GM19372 (cell line): ENCODE results near the gene PTPRM.

Source experiments
- ATAC-seq: cut with Tn5 transposase; IDR thresholded peaks from one replicate; pipeline ENCODE4 v1.9.1; 2021; ENCODE audit warnings: mild to moderate bottlenecking, low read depth, moderate library complexity; ENCODE audit not compliant: unreplicated experiment

Gene PTPRM

DNA sequence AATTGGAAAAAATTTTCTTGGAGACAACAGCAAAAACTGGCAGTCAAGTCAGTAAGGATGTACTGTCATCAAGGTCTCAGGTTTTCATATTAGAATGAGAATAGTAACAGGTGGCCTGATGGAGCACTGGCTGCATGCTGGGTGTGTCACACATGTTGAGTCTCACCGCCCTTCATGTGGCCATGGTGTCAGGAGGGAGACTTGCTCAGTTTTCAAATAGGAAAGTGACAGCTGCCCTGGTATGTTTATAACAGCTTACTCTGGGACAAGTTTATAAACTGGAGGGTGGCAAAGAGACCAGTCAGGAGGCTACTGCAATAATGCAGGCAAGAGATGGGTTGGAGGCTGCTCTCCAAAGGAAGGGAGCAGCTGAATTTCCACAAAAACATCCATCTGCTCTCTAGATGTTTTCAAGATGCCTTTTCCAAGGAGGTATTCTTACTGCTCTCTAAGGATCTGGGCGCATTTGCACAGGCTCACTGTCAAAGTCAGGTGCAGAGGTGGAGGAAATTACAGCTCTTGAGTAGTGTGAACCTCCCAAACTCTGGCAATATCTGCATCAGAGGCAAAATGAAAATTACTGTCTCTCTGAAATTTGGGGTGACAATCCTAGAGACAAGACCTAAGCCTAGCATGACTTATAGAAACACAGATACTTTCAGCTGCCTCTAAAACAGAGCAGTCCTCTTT lies 720.2 kb downstream of the PTPRM start:
- ATAC-seq = no peak

DNA sequence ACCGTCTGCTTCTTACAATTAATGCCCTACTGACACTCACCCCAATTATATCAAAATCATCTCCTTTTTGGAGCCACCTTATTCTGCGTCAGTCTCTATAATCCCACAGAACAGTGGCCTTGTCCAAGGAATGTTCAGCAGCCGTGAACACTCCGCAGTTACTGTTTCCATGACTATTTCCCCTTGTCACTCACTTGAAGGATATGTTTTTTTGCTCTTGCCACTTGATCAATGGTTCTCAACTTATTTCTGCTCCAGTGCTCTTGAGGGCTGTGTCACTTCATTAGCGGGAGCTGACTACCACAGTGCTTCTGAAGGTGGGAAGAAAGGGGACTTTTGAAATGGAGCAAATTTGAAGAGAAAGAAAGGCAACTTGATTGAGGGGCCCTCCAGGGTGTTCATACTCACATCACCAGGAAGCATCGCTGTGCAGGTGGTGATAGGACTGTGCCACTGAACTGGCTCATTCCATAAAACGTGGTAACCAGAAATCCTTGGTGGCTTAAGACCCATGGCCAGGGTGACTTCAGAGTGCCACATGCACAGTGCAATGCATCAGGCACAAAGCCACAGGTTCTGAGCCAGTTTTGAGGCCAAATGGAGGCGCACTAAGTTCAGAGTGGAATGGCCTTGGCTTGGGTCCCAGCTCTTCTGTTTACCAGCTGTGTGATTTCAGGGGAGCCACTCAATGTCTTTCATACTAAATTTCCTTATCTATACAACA lies 721.5 kb downstream of the PTPRM start:
- no peak for ATAC-seq

DNA sequence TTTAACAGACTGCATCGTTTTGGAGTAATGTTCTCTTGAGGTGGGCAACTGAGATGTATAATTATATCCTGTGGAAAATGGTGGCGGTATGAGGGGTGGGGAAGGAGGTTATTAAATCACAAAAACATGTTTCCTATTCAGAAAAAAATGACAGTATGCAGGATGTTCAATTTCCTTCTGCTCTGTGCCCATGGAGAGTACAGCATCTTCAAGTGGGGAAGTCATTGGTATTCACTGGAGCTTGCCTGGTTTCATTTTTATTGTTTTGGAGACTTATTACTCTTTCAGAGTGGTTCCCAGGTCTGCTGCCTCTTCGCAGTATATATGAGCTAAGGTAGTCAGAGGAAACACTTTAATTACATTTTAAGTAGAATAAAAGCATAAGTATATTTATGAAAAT lies 723.3 kb downstream of the PTPRM start:
- no peak for ATAC-seq

DNA sequence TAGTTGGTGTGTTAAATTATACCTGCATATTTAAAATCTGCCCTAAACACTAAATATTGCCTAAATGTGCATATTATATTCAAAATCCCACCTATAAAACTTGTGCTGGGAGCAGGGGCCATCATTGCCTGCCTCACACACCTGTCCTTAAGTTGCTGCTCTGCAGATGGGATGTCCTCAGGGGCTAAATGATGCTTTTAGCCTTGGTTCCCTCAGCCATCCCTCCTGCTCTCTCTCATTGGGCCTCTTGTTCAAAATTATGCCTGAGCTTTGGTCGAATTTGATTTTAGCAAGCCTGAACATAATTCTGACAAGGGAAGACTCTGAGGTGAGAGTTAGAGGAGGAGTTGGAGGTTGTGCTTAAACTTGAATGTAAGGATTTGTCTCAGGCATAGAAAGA lies 723.8 kb downstream of the PTPRM start:
- ATAC-seq = no peak

DNA sequence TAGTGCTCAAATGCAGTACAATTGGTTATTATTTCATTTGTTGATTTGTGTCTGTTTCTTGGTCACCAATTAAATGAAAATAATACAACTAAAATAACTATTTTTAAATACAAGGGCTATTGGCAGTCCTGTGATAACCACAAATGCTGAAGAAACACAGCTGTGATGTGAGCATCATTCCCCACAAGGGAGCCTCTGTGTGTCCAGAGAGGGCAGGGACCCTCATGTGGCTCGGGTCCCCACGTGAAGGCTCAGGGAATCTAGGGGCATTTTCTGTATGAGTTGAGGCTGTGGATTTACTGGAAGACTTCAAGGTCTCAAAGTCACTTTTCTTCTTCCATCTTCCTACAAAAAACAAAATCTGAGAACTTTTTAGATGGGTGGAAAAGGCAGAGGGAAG lies 726.1 kb downstream of the PTPRM start:
- ATAC-seq = no peak

DNA sequence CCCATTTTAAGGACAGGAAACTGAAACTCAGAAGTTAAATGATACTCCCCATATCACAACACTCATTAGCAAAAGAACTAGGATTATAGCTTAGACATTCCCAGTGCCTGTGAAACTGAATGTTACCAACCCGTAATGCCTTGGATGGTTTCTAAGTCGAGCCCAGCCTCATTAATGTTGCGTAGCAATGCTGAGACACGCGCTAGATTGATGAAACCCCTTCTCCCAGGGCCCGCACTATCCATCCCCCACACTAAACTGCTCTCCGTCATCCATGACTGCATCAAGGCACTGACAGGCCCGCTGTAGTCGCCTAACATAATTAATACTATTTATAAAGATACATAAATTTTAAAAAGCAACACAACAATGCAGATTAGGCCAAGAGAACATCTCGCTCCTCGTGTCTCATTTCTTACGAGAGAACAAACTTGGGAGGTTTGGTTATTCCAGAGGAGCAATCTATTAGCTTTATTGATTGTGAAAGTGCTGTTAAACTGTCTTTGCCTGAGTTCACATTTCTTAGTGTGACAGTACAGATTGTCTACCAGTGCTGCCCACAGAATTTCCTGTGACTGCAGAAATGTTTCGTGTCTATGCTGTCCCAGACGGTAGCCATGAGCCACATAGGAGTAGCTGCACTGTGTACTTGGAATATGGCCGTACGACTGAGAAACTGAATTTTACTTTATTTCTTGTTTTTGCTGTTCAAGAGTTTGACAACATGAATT lies 729.9 kb downstream of the PTPRM start:
- no peak for ATAC-seq

DNA sequence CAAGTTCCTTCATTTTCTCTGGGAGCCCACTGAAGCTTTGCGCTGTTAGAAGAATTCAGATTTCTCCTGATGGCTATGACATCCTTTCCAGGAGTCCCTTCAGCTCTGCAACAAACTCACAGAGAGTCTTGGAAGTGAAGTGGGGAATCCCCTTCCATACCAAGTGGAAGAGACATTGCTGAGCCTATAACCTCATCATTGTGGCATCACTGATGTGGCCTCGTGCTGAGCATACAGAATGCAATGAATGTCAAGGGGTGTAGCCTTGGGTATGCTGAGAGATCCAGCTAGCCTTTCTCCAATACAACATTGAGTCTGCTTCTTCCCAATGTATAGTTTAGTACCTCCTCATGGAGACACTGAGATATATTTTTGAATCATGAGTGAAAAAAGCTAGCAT lies 731.1 kb downstream of the PTPRM start:
- ATAC-seq = no peak

DNA sequence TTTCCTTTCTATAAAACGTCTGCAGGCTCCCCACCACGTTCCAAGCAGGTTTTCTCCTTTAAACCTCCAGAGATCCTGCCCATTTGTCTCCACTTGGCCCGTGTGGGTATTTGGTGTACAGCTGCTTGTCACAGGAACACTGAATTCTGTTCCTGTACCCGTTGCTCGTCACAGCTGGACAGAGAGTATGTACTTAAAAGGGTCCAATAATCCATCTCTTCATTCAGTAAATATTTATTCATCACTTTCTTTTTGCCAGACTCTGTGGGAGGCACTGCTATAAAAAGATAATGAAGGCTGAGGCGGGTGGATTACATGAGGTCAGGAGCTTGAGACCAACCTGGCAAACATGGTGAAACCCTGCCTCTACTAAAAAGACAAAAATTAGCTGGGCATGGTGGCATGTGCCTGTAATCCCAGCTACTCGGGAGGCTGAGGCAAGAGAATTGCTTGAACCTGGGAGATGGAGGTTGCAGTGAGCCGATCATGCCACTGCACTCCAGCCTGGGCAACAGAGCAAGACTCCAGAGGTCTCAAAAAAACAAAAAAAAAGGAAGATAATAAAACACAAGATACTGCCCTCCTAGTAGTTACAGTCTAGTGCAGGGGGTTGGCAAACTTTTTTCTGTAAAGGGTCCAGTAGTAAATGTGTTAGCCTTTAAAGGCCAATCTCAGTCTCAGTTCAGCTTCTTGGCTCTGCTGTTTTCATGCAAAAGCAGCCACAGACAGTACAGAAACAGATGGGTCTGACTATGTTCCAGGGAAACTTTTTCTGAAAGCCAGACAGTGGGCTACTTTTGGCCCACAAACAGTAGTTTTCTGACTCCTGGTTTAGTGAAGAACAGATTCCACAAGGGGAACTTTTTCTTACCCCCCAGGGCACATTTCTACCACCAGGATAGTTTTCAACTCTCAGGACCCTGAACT lies 732.2 kb downstream of the PTPRM start:
- ATAC-seq = no peak

DNA sequence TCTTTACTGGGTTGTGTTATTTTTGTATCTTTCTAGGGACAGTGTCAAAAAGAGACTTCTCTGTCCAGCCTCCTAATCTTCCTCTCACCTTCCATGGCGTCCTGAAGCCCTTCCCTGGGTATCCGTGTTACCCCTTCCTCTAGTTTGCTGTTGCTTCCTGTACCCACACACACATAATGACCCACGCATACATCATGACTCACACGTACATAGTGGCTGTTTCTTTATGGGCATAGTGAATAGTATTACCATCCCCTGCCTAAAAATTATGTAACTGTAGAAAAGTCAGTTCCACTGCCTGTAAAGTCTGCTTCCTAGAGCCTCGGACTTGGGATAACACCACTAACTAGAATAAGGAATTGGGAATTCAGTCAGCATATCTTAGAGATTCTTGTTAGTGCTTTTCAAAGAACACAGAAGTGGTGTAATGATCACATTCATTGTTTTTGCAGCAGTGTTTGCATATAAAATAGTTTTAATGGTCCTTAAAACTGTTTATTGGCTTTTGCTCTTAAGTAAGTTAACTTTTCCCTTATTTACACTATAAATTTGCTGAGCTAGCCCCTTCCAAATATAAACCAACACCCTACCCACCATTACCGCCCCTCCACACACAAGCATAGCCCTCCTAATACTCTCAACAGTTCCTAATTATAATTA lies 733.8 kb downstream of the PTPRM start:
- ATAC-seq = no peak

DNA sequence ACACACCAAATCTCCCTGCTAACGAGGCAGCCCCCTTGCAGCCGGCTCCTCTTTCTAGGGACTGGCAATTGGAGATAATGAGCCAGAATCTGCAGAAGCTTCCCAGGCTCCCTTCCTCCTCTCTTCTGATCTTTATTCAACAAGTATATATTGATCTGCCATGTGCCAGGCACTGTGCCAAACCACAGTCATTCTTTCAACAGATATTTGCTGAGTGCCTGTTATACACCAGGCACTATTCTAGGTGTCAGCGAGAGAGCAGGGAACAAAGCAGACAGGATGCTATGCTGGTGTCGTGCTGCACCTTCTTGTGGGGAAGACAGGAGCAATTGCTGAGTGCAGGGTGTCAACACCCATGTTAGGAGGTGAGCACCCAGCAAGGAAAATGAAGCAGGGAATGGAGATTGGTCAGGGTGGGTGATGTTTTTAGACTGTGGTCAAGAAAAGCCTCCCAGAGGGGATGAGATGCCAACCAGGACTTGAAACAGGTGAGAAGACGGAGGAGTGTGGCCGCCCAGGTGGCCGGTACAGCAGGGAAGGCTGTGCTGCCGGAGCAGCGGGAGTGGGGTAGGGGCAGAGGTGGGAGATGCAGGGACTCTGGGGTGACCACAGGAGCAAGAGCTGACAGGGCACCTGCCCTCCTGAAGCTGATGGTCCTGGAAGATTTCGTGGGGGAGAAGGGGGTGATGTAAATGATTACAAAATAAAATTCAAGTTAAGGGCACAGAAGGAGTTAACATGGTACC lies 734.5 kb downstream of the PTPRM start:
- no peak for ATAC-seq

DNA sequence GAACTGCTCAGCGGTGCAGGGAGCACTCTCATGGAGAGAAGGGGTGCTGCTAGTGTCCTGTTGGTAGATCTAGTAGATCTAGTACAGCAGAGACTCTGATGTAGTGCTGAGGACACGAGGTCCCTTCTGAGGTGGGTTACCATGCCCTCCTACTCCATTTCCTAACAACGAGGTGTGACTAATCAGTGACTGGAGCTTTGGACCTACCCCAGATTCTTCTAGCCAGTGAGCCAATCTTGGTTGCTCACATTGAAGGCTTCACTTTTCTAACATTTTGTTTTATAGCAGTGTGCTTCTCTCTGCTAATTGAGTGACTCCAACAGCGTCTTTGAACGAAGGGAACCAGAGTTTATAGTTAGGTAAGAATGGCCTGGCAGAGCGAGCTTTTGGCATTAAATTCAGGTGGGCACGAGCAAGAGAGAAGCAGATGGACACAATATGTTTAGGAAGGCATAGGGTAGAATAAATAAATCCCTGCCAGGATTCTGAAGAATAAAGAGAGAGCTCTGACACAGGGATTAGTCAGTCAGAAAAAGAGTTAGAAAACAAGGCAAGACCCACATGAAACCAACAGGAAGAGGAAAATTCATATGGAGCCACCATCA lies 736.1 kb downstream of the PTPRM start:
- ATAC-seq = no peak

DNA sequence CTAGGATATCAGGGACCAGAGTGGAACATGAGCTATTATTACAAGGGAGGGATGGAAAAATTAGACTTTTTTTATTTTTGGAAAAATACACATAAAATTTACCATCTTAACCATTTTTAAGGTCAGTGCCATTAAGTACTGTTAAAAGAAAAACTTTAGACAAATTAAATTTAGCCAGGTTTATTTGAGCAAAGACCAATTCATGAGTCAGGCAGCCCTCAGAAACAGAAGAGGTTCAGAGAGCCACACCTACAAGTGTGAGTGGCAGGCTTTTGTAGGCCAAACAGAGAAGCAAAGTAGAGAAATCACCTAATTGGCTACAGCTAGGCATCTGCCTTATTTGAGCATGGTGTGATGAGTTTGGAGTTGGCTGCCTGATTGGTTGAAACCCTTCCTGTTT lies 740.8 kb downstream of the PTPRM start:
- ATAC-seq = no peak

DNA sequence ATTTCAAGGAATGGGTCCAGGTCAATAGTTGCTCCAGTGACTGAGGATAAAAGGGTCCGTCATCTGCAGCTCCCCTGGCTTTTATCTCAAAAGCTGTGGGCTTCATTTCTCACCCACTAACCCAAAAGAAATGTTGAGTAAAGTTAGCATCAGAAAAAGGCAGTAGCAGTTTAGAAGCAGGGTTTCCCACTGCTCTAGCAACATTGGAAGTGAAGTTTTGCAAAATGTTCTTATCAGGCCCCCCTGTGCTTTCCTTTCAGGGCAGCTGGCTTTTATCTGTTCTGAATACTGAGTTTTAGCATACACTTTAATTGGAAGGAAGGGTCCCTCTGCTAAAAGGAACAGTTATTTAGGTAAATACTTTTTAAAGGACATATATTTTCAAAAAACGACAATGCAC lies 745.9 kb downstream of the PTPRM start:
- ATAC-seq = no peak

DNA sequence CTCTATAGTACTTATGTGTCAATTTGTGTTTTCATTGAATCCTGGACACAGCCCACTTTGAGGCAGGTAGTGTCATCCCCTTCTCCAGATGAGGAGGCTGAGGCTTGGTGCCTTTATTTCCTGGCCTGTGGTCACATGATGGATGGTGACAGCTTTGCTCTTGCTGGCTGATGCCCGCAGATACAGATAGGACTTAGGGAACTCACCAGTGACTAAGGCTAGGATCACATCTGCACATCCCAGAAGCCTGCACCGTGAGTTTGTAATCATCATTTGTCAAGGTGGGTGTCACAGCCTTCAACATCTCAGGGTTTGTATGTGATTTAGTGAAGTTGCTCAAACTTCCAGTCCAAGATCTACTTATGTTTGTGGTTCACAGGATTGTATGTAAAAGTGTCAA lies 747.0 kb downstream of the PTPRM start:
- no peak for ATAC-seq

DNA sequence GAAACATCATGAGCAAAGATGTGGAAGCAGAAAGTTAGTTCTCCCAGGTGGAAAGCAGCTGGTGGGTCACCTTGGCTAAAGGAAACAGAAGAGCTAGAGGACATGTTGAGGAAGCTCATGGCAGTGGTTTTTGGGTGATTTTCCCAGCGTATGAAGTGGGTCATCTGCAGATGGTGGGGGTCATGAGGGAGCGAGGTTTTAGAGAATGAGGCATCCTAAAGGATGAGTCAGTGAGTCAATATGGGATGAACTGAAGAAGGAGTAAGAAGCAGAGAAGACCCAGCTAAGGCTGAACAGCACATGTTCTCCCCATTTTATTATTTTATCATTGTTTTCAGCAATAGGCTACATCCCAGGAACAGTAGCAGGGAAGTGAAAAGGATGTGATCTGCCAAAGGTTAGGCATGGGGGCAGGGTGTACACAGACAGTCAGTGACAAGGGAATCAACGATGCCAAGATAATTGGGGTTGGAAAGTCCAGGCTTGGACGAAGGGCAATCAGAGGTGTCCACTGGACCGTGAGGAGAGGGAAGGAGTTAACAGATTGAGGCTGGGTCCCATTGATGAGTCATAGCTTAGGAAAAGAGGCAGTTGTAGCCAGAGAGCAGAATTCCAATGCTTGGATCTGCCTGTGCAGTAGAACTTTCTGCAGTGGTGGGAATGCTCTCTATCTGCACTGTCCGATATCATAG lies 752.8 kb downstream of the PTPRM start:
- no peak for ATAC-seq

DNA sequence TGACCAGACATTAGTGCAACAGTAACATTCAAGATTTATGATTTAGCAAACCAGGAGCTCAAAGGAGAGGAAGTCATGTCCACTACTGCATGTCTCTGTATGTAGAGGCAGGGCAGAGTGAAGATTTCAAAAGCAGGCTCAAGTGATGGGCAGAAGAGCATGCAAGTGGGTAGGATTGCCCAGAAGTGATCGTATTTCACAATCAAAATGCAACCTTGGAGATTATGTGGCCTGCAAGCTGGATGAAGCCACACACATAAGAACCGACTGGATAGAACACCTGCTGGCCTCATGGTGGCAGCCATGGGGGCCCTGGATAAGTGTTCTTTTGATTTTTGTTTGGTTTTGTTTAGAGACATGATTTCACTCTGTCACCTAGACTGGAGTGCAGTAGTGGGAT lies 755.4 kb downstream of the PTPRM start:
- no peak for ATAC-seq

DNA sequence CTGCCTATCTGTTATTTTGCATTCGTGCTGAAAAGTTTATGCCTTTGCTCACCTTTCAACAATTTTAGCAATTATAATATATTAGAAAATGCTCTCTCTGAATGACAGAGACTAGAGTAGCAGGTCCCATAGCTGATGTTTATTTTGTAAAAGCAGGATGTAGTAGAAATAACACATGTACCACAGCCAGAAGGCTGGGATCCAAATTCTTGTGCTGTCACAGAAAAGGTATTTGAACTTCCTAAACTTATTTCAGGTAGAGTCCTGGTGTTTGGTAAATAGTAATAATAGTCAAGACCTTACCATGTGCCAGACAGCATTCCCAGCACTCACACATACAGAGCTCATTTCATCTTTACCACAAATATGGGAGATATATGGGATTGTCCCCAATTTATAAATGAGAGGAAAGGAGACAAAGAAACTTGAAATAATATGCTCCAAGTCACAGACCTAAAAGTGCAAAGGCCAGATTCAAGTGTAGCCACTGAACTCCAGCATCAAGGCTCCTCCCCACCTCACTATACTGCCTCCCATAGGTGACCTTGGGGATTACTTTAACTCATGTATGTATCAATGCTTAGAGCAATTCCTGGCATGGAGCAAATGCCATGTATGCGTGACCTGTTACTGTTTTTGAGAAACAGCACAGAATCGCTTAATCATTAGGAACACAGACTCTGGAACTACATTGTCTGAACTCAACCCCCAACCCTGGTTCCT lies 757.4 kb downstream of the PTPRM start:
- ATAC-seq = no peak
